CD14-positive monocyte (primary cell): ENCODE measurements around the gene ST3GAL3. TPM values are rescaled to one million over a fixed set of nuclear protein-coding genes. Genes with fewer than 3 reads are reported as not detected.

ENCODE experiments used
- DNase-seq, 3 donors: peaks; one replicate each; pipeline ENCODE4 v3.0.0-alpha.2; 2011 to 2022
- H2AFZ ChIP-seq: 2 replicates; pipeline ENCODE4 v1.6.0; 2012; ENCODE audit warnings: mild to moderate bottlenecking, low read depth, low read length, inconsistent platforms; ENCODE audit not compliant: insufficient read depth, poor library complexity, severe bottlenecking
- H3K27ac ChIP-seq, 2 donors: 1 replicate in 1 of 2; 2 replicates in 1 of 2; pipeline ENCODE4 v1.5.1; 2012 to 2013; ENCODE audit warnings: low read length in 2 of 2, control low read depth in 1 of 2, inconsistent platforms in 1 of 2, low read depth in 1 of 2, mild to moderate bottlenecking in 1 of 2
- H3K27me3 ChIP-seq, 2 donors: one replicate each; pipeline versions ENCODE4 v1.6.0 to v1.6.1; 2011 to 2013; ENCODE audit warnings: low read length in 2 of 2; ENCODE audit not compliant: control insufficient read depth in 2 of 2, insufficient read depth in 2 of 2
- H3K36me3 ChIP-seq, 2 donors: replicated peaks in 1 of 2; 1 replicate in 1 of 2; 2 replicates in 1 of 2; pipeline versions ENCODE4 v1.5.1 to v1.6.1; 2012 to 2013; ENCODE audit warnings: low read length in 2 of 2, control low read depth in 1 of 2, inconsistent platforms in 1 of 2, mild to moderate bottlenecking in 1 of 2; ENCODE audit not compliant: insufficient read depth in 2 of 2, control insufficient read depth in 1 of 2
- H3K4me1 ChIP-seq, 2 donors: 1 replicate in 1 of 2; 2 replicates in 1 of 2; pipeline versions ENCODE4 v1.5.1 to v1.6.1; 2012 to 2013; ENCODE audit warnings: low read length in 2 of 2, control low read depth in 1 of 2, inconsistent platforms in 1 of 2, mild to moderate bottlenecking in 1 of 2, moderate library complexity in 1 of 2; ENCODE audit not compliant: insufficient read depth in 2 of 2, control insufficient read depth in 1 of 2
- H3K4me2 ChIP-seq: replicated peaks from 2 replicates; pipeline ENCODE3; 2012; ENCODE audit warnings: low read length, moderate library complexity, mild to moderate bottlenecking; ENCODE audit not compliant: poor library complexity, severe bottlenecking; ENCODE audit errors: extremely low read depth
- H3K4me3 ChIP-seq, 3 experiments: fragments of 200-600 bp in 1 of 3; sonication (generic) in 1 of 3; replicated peaks in 1 of 3; 1 replicate in 2 of 3; 2 replicates in 1 of 3; pipeline ENCODE4 v1.5.1; 2011 to 2013; ENCODE audit warnings: low read length in 3 of 3, mild to moderate bottlenecking in 3 of 3, control low read depth in 2 of 3, low read depth in 2 of 3, inconsistent platforms in 1 of 3, moderate library complexity in 1 of 3
- H3K79me2 ChIP-seq: 2 replicates; pipeline ENCODE4 v1.6.0; 2012; ENCODE audit warnings: mild to moderate bottlenecking, control low read depth, inconsistent platforms, low read length, moderate library complexity; ENCODE audit not compliant: insufficient read depth
- H3K9ac ChIP-seq: 2 replicates; pipeline ENCODE4 v1.6.0; 2017; ENCODE audit warnings: low read length, mild to moderate bottlenecking; ENCODE audit not compliant: insufficient read depth, poor library complexity, severe bottlenecking
- H3K9me3 ChIP-seq, 2 donors: replicated peaks in 1 of 2; 1 replicate in 1 of 2; 2 replicates in 1 of 2; pipeline versions ENCODE4 v1.5.1 to v1.6.1; 2012 to 2013; ENCODE audit warnings: low read length in 2 of 2, control low read depth in 1 of 2; ENCODE audit not compliant: control insufficient read depth in 1 of 2, insufficient read depth in 1 of 2
- H4K20me1 ChIP-seq: 2 replicates; pipeline ENCODE4 v1.6.0; 2012; ENCODE audit warnings: mild to moderate bottlenecking, low read length, control low read depth, moderate library complexity; ENCODE audit not compliant: insufficient read depth
- H3K27ac Mint-ChIP-seq, 7 donors: one replicate each; pipeline ENCODE4 v1.8.0; 2020; ENCODE audit warnings: mild to moderate bottlenecking in 7 of 7, mixed read lengths in 7 of 7, moderate library complexity in 6 of 7, inconsistent platforms in 2 of 7
- H3K27me3 Mint-ChIP-seq, 3 donors: one replicate each; pipeline ENCODE4 v1.8.0; 2021 to 2022; ENCODE audit warnings: low read depth in 3 of 3, mild to moderate bottlenecking in 3 of 3, mixed read lengths in 3 of 3, moderate library complexity in 3 of 3, inconsistent platforms in 1 of 3
- H3K36me3 Mint-ChIP-seq, 2 donors: one replicate each; pipeline ENCODE4 v1.8.0; 2020; ENCODE audit warnings: mixed read lengths in 2 of 2, inconsistent platforms in 1 of 2, mild to moderate bottlenecking in 1 of 2
- H3K4me1 Mint-ChIP-seq: one replicate; pipeline ENCODE4 v1.8.0; 2020; ENCODE audit warnings: mild to moderate bottlenecking, mixed read lengths
- H3K4me3 Mint-ChIP-seq, 2 donors: one replicate each; pipeline ENCODE4 v1.8.0; 2020; ENCODE audit warnings: mild to moderate bottlenecking in 2 of 2, mixed read lengths in 2 of 2, moderate library complexity in 1 of 2
- H3K9me3 Mint-ChIP-seq, 7 donors: one replicate each; pipeline ENCODE4 v1.8.0; 2020 to 2022; ENCODE audit warnings: mixed read lengths in 7 of 7, mild to moderate bottlenecking in 6 of 7, moderate library complexity in 6 of 7, inconsistent platforms in 2 of 7
- WGBS: methylation state at CpG from one replicate; pipeline ENCODE4 v1.1.5; 2013; ENCODE audit warnings: missing lambda C conversion rate; ENCODE audit not compliant: insufficient coverage; 5-methylcytosine and 5-hydroxymethylcytosine counted together
- intact Hi-C, 2 donors: fragments of 100-400 bp; cut with micrococcal nuclease; formaldehyde crosslinking; loops; one replicate each; pipeline versions ENCODE4 v1.15.0 to v1.15.1; 2023
- polyA plus RNA-seq, 3 donors: library from polyadenylated mRNA; depleted of rRNA in 1 of 3; unstranded in 2 of 3; stranded (reverse) in 1 of 3; fragments of 300-500 nt in 2 of 3; fragments of >200 nt in 1 of 3; fragmentation: Illumina TruSeq in 2 of 3; gene quantifications; 1 replicate in 2 of 3; 2 replicates in 1 of 3; pipeline ENCODE4 v1.2.3, GENCODE V29; 2012 to 2021
- TF ChIP-seq, protein P1 (sequence below): fragments of 200-600 bp; IDR thresholded peaks from one replicate; pipeline ENCODE4 v1.8.0; 2022; ENCODE audit warnings: antibody characterized with exemption, mild to moderate bottlenecking

ST3GAL3 gene
- polyA plus RNA-seq, 3 donors: 1.6 to 4.5 (median 2.1) TPM

GRCh38 chr1:43797891-43798290 is 90.6 kb downstream of the ST3GAL3 start:
- Mint-ChIP-seq H3K9me3 (peaks cover 0 to 2% (median 0%) of the 10 kb centered on the region in 7 donors), H3K4me3 (peak overlapping the region in 1 of 2 donors; percentile 44), H3K27ac (peak overlapping the region in 2 of 7 donors; percentile 5 to 32), H3K27me3 (peaks cover 0 to 3% (median 0%) of the 10 kb centered on the region in 3 donors), H3K36me3 (peaks cover 4 to 5% of the 10 kb centered on the region in 2 donors), H3K4me1 (peaks cover 60% of the 10 kb centered on the region)
- H3K27ac ChIP-seq: no peak overlapping the region
- no peak overlapping the region for H3K9ac ChIP-seq
- no peaks in the 10 kb centered on the region for H3K9me3 ChIP-seq
- H3K79me2 ChIP-seq: peaks cover 16% of the 10 kb centered on the region
- H2AFZ ChIP-seq: no peak overlapping the region
- intact Hi-C loops: loop anchor here in 1 of 2 donors (5.0 kb wide), 1 partner anchor 34 kb away; no protein-coding TSS in a partner anchor
- no peaks in the 10 kb centered on the region for H3K27me3 ChIP-seq
- TF ChIP-seq, protein P1, sequence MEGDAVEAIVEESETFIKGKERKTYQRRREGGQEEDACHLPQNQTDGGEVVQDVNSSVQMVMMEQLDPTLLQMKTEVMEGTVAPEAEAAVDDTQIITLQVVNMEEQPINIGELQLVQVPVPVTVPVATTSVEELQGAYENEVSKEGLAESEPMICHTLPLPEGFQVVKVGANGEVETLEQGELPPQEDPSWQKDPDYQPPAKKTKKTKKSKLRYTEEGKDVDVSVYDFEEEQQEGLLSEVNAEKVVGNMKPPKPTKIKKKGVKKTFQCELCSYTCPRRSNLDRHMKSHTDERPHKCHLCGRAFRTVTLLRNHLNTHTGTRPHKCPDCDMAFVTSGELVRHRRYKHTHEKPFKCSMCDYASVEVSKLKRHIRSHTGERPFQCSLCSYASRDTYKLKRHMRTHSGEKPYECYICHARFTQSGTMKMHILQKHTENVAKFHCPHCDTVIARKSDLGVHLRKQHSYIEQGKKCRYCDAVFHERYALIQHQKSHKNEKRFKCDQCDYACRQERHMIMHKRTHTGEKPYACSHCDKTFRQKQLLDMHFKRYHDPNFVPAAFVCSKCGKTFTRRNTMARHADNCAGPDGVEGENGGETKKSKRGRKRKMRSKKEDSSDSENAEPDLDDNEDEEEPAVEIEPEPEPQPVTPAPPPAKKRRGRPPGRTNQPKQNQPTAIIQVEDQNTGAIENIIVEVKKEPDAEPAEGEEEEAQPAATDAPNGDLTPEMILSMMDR: no peak
- peak overlapping the region in 1 of 3 experiments; percentile 9 for H3K4me3 ChIP-seq
- no peaks in the 10 kb centered on the region for H4K20me1 ChIP-seq
- H3K4me2 ChIP-seq: peak overlapping the region; percentile 36
- H3K36me3 ChIP-seq: no peaks in the 10 kb centered on the region
- peak in 1 of 3 donors; percentile 14 for DNase-seq
- 0% methylated on average over 1 of the region's 3 CpGs for WGBS
- peaks cover 39 to 51% of the 10 kb centered on the region in 2 donors for H3K4me1 ChIP-seq

GRCh38 chr1:43799656-43800635 is 92.6 kb downstream of the ST3GAL3 start:
- H3K4me3 Mint-ChIP-seq: no peak overlapping the region
- peaks cover 60% of the 10 kb centered on the region for H3K4me1 Mint-ChIP-seq
- H3K36me3 Mint-ChIP-seq: peaks cover 0 to 4% of the 10 kb centered on the region in 2 donors
- Histone ChIP-seq H3K4me1 (peaks cover 39 to 51% of the 10 kb centered on the region in 2 donors), H3K27me3 (no peaks in the 10 kb centered on the region), H4K20me1 (no peaks in the 10 kb centered on the region), H3K27ac (no peak overlapping the region), H3K9me3 (no peaks in the 10 kb centered on the region), H2AFZ (no peak overlapping the region), H3K4me3 (no peak overlapping the region), H3K79me2 (peaks cover 16% of the 10 kb centered on the region), H3K4me2 (no peak overlapping the region), H3K9ac (no peak overlapping the region), H3K36me3 (no peaks in the 10 kb centered on the region)
- no peak for DNase-seq
- H3K27me3 Mint-ChIP-seq: no peaks in the 10 kb centered on the region
- H3K9me3 Mint-ChIP-seq: no peaks in the 10 kb centered on the region
- TF ChIP-seq, protein P1: no peak
- H3K27ac Mint-ChIP-seq: peak overlapping the region in 2 of 7 donors; percentile 47 to 52
- intact Hi-C loops: loop anchor here in 1 of 2 donors (5.0 kb wide), 1 partner anchor 32 kb away; no protein-coding TSS in a partner anchor
- no CpG with 5 or more reads among the region's 4 CpGs for WGBS
